Endodermal cell (in vitro differentiated cells): ENCODE measurements around the gene SLC16A4. TPM values are rescaled to one million over a fixed set of nuclear protein-coding genes. Genes with fewer than 3 reads are reported as not detected.
A peak's percentile ranks its signal among the peaks of the same experiment; 100 is the strongest.
"Not testable (repeated sequence)": the region's sequence is repeated elsewhere in the genome, so short reads cannot be mapped to it uniquely, and the experiment has no call there.

Experiments
- DNase-seq: peaks from one replicate; pipeline ENCODE4 v3.0.0-alpha.2; 2017
- H3K27ac ChIP-seq: 2 replicates; pipeline ENCODE4 v1.5.1; 2013; ENCODE audit warnings: mild to moderate bottlenecking, low read depth, low read length, moderate library complexity
- H3K27me3 ChIP-seq: 2 replicates; pipeline ENCODE4 v1.6.1; 2013; ENCODE audit warnings: mild to moderate bottlenecking, low read length, moderate library complexity; ENCODE audit not compliant: insufficient read depth, control insufficient read depth, poor library complexity, severe bottlenecking
- H3K36me3 ChIP-seq: 2 replicates; pipeline ENCODE4 v1.7.0; 2013; ENCODE audit warnings: mild to moderate bottlenecking, low read length, moderate library complexity; ENCODE audit not compliant: control insufficient read depth, insufficient read depth
- H3K4me1 ChIP-seq: one replicate; pipeline ENCODE4 v1.7.0; 2013; ENCODE audit warnings: low read length; ENCODE audit not compliant: control insufficient read depth, insufficient read depth
- H3K4me3 ChIP-seq: 2 replicates; pipeline ENCODE4 v1.5.1; 2013; ENCODE audit warnings: mild to moderate bottlenecking, low read length, moderate library complexity
- H3K9ac ChIP-seq: 2 replicates; pipeline ENCODE4 v1.6.1; 2013; ENCODE audit warnings: mild to moderate bottlenecking, low read length, moderate library complexity; ENCODE audit not compliant: poor library complexity, severe bottlenecking; ENCODE audit errors: extremely low read depth
- H3K9me3 ChIP-seq: 2 replicates; pipeline ENCODE4 v1.6.1; 2013; ENCODE audit warnings: mild to moderate bottlenecking, low read length, moderate library complexity; ENCODE audit not compliant: control insufficient read depth
- H3K27ac Mint-ChIP-seq: 2 replicates; pipeline ENCODE4 v1.8.0; 2020; ENCODE audit warnings: mixed read lengths
- H3K27me3 Mint-ChIP-seq: 2 replicates; pipeline ENCODE4 v1.8.0; 2021; ENCODE audit warnings: mild to moderate bottlenecking, mixed read lengths; ENCODE audit not compliant: insufficient read depth
- H3K36me3 Mint-ChIP-seq: 2 replicates; pipeline ENCODE4 v1.8.0; 2020; ENCODE audit warnings: low read depth, mixed read lengths
- H3K4me1 Mint-ChIP-seq: 2 replicates; pipeline ENCODE4 v1.8.0; 2020; ENCODE audit warnings: mixed read lengths
- H3K4me3 Mint-ChIP-seq: 2 replicates; pipeline ENCODE4 v1.8.0; 2020; ENCODE audit warnings: mild to moderate bottlenecking, moderate library complexity, mixed read lengths
- H3K9me3 Mint-ChIP-seq: 2 replicates; pipeline ENCODE4 v1.8.0; 2020; ENCODE audit warnings: mild to moderate bottlenecking, mixed read lengths
- CTCF ChIP-seq: fragments of 200-600 bp; sonication (generic); conservative IDR thresholded peaks from 2 replicates; pipeline ENCODE4 v1.5.0; 2021; ENCODE audit warnings: antibody characterized with exemption, mild to moderate bottlenecking
- WGBS, 2 experiments: methylation state at CpG; one replicate each; pipeline versions ENCODE4 v1.1.5 to v1.1.7; 2013; ENCODE audit warnings: missing lambda C conversion rate in 2 of 2, mixed read lengths in 1 of 2; ENCODE audit not compliant: insufficient coverage in 1 of 2, insufficient read length in 1 of 2; 5-methylcytosine and 5-hydroxymethylcytosine counted together
- long read RNA-seq, 4 experiments: library from polyadenylated mRNA in 2 of 4; library from RNA in 1 of 4; library from capped mRNA in 1 of 4; stranded (forward) in 3 of 4; unstranded in 1 of 4; transcript quantifications; one replicate each; pipeline ENCODE4 v2.0.0, GENCODE V29; 2020 to 2021; ENCODE audit warnings: inconsistent platforms in 1 of 4
- polyA plus RNA-seq, 2 experiments: library from polyadenylated mRNA; stranded (reverse); fragments of 50-300 nt; gene quantifications; one replicate each; pipeline ENCODE4 v1.2.3, GENCODE V29; 2013
- total RNA-seq, 2 donors: library from RNA; stranded (reverse); fragmentation: NEBNext Ultra II Directional in 1 of 2; extraction: Animal tissue kit (Norgen Biotek cat#: 25700) in 1 of 2; gene quantifications; 2 replicates in 1 of 2; 3 replicates in 1 of 2; pipeline ENCODE4 v1.2.1, GENCODE V29; 2021

SLC16A4 gene
- total RNA-seq: under 1 TPM; 0.55 to 0.86 TPM
- 2.4 TPM for polyA plus RNA-seq (2013, experiment 1 of 2)
- polyA plus RNA-seq (2013, experiment 2 of 2): 2.5 TPM
- long read RNA-seq, experiment 1: 0 reads
- long read RNA-seq, experiment 2, partial matches to known transcripts: 0 of 1 reads
- long read RNA-seq, experiment 2, other reads (novel, unspliced or antisense): 1 of 1 reads
- long read RNA-seq, experiment 3, partial matches to known transcripts: 0 of 3 reads
- long read RNA-seq, experiment 3, other reads (novel, unspliced or antisense): 1 of 3 reads
- long read RNA-seq, experiment 4: 0 reads

- Histone ChIP-seq H3K9me3 (no peaks in the 10 kb centered on the region), H3K27me3 (no peaks in the 10 kb centered on the region), H3K9ac (no peak within 1 kb of the TSS), H3K4me1 (no peaks in the 10 kb centered on the region), H3K36me3 (peaks cover 9% of the 10 kb centered on the region), H3K27ac (no peak within 1 kb of the TSS), H3K4me3 (no peak within 1 kb of the TSS)
- H3K36me3 Mint-ChIP-seq: peaks cover 9% of the 10 kb centered on the region
- peaks cover 5% of the 10 kb centered on the region for H3K9me3 Mint-ChIP-seq
- H3K27me3 Mint-ChIP-seq: no peaks in the 10 kb centered on the region
- no peak within 1 kb of the TSS for H3K4me3 Mint-ChIP-seq
- WGBS, 2 experiments: 25 to 54% methylated on average over 6 to 7 of the region's 8 CpGs
- DNase-seq: peak; percentile 57
- H3K27ac Mint-ChIP-seq: peak within 1 kb of the TSS; percentile 50
- H3K4me1 Mint-ChIP-seq: peaks cover 13% of the 10 kb centered on the region
- no peak for TF ChIP-seq CTCF
Observed at GRCh38 chr1:110390692-110391245, at the start of gene SLC16A4. Gene SLC16A4, minus strand, starts transcription at chr1:110391026. Its CDS starts 1,703 bp downstream, at chr1:110389323.

DNA sequence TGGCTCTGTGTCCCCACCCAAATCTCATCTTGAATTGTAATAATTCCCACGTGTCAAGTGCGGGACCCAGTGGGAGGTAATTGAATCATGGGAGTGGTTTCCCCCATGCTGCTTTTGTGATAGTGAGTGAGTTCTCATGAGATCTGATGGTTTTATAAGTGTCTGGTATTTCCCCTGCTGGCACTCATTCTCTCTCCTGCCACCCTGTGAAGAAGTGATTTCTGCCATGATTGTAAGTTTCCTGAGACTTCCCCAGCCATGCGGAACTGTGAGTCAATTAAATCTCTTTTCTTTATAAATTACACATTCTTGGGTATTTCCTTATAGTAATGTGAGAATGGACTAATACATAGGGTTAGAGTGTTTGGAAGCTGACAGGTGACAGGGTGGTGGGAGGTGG, 49.0 kb upstream of the SLC16A4 start:
- not testable (repeated sequence) for H3K4me1 ChIP-seq, H3K27ac ChIP-seq, H3K27me3 ChIP-seq, H3K27me3 Mint-ChIP-seq, H3K4me3 ChIP-seq, DNase-seq, H3K36me3 Mint-ChIP-seq, H3K9me3 Mint-ChIP-seq, H3K27ac Mint-ChIP-seq, H3K9me3 ChIP-seq, H3K36me3 ChIP-seq, H3K9ac ChIP-seq, H3K4me3 Mint-ChIP-seq
- H3K4me1 Mint-ChIP-seq: peaks cover 35% of the 10 kb centered on the region
- WGBS, 2 experiments: 94% methylated on average over 3 of the region's 3 CpGs; no CpG with 5 or more reads in 1 of the 2 experiments

DNA sequence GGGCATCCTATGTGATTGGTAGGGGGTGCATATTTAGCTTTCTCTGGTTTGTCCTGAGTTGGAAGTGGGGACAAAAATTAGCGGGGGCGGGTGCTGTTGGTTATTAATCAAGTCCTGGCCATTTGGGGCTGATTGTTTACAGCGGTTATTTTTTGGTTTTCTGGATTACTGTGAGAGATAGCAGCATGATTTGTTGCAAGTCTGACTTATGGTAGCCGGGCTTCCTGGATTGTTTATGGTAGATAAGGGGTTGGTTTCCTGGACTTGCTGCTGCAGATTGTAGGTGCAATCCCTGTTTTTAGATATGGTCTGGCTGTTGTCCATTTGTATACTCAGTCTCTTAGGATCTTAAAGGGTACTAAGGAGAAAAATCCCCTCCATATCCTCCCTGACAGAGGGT, 48.1 kb upstream of the SLC16A4 start:
- WGBS, 2 experiments: 95 to 100% methylated on average over 1 to 4 of the region's 4 CpGs
- DNase-seq: no peak
- Mint-ChIP-seq H3K36me3 (no peaks in the 10 kb centered on the region), H3K27me3 (no peaks in the 10 kb centered on the region), H3K27ac (no peak overlapping the region), H3K4me3 (no peak overlapping the region), H3K4me1 (peaks cover 40% of the 10 kb centered on the region), H3K9me3 (no peaks in the 10 kb centered on the region)
- TF ChIP-seq CTCF: no peak
- H3K9ac ChIP-seq: no peak overlapping the region
- no peaks in the 10 kb centered on the region for H3K36me3 ChIP-seq
- no peak overlapping the region for H3K4me3 ChIP-seq
- H3K27ac ChIP-seq: no peak overlapping the region
- peaks cover 3% of the 10 kb centered on the region for H3K4me1 ChIP-seq
- H3K9me3 ChIP-seq: no peaks in the 10 kb centered on the region
- no peaks in the 10 kb centered on the region for H3K27me3 ChIP-seq

DNA sequence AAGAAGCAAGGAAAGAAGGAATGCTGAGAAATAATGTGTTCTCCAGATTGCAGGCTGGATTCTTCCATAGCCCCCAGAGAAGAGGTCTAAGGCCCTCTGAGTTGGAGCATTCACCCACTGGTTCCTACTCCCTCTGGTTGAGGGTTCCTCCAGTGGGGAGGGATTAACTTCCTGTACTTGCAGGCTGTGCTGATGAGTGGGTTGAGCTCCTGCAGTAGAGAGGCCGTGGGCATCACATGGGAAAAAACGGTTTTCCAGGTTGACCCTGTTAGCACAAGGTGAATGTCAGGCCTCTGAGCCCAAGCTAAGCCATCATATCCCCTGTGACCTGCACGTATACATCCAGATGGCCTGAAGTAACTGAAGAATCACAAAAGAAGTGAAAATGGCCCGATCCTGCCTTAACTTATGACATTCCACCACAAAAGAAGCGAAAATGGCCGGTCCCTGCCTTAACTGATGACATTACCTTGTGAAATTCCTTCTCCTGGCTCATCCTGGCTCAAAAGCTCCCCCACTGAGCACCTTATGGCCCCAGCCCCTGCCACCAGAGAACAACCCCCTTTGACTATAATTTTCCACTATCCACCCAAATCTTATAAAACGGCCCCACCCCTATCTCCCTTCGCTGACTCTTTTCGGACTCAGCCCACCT, 46.9 kb upstream of the SLC16A4 start:
- not testable (repeated sequence) for H3K36me3 Mint-ChIP-seq, H3K4me3 Mint-ChIP-seq, H3K27ac Mint-ChIP-seq, H3K4me1 ChIP-seq, H3K9ac ChIP-seq, H3K4me3 ChIP-seq, H3K36me3 ChIP-seq, H3K27ac ChIP-seq, H3K27me3 ChIP-seq, H3K9me3 ChIP-seq, H3K9me3 Mint-ChIP-seq, H3K27me3 Mint-ChIP-seq
- H3K4me1 Mint-ChIP-seq: peaks cover 51% of the 10 kb centered on the region
- peak; percentile 73 for DNase-seq
- 81 to 88% methylated on average over 7 to 9 of the region's 9 CpGs for WGBS, 2 experiments
